Pancreas (tissue), 10 donors: ENCODE results near the gene CAMK2B. TPM values are rescaled to one million over a fixed set of nuclear protein-coding genes. Genes with fewer than 3 reads are reported as not detected.
A peak's percentile ranks its signal among the peaks of the same experiment; 100 is the strongest.

ENCODE experiments used
- ATAC-seq, 4 donors: fragments of 200-7000 bp; cut with Tn5 transposase; one replicate each; pipeline versions ENCODE4 v1.8.0 to v1.9.1; 2020; ENCODE audit warnings: mild to moderate bottlenecking in 4 of 4, moderate library complexity in 4 of 4
- DNase-seq, 6 donors: peaks; one replicate each; pipeline ENCODE4 v3.0.0-alpha.2; 2020
- FAIRE-seq: peaks from 2 replicates; lab custom pipeline; 2012; peaks lifted over from hg19 to GRCh38; lab: Jason Lieb, UNC
- H3K27ac ChIP-seq, 4 donors: fragments of 200-600 bp; sonication (generic); 1 replicate in 3 of 4; 2 replicates in 1 of 4; pipeline versions ENCODE4 v1.5.0 to v1.8.0; 2020
- H3K27me3 ChIP-seq, 4 donors: fragments of 200-600 bp; one replicate each; pipeline ENCODE4 v1.8.0; 2021
- H3K36me3 ChIP-seq, 3 donors: fragments of 200-600 bp; sonication (generic) in 1 of 3; one replicate each; pipeline versions ENCODE4 v1.5.0 to v1.8.0; 2020 to 2021
- H3K4me1 ChIP-seq, 3 donors: fragments of 200-600 bp; one replicate each; pipeline ENCODE4 v1.8.0; 2021
- H3K4me3 ChIP-seq, 4 donors: fragments of 200-600 bp; sonication (generic) in 2 of 4; one replicate each; pipeline versions ENCODE4 v1.5.0 to v1.8.0; 2020 to 2021
- H3K9me3 ChIP-seq, 4 donors: fragments of 200-600 bp; one replicate each; pipeline ENCODE4 v1.8.0; 2021
- WGBS, 2 donors: extraction: QIAGEN DNeasy Blood & Tissue Kit; methylation state at CpG; one replicate each; pipeline ENCODE4 v1.1.7; 2013; 5-methylcytosine and 5-hydroxymethylcytosine counted together
- intact Hi-C, 3 donors: fragments of 100-400 bp; cut with DNase I; formaldehyde crosslinking; loops; one replicate each; pipeline versions ENCODE4 v1.11.1 to v1.14.2; 2022
- polyA plus RNA-seq, 2 donors: library from polyadenylated mRNA; stranded (reverse); fragments of 200-250 nt; gene quantifications; one replicate each; pipeline ENCODE4 v1.2.3, GENCODE V29; 2013
- total RNA-seq, 6 donors: library from RNA; stranded (reverse); fragmentation: NEBNext Ultra II Directional in 4 of 6; extraction: Animal tissue kit (Norgen Biotek cat#: 25700) in 4 of 6; gene quantifications; one replicate each; pipeline versions ENCODE4 v1.2.1 to v1.2.4, GENCODE V29; 2021 to 2023
- TF ChIP-seq, protein P1 (sequence below), 4 donors: fragments of 200-600 bp; sonication (generic) in 3 of 4; IDR thresholded peaks; one replicate each; pipeline versions ENCODE4 v1.5.0 to v1.8.0; 2021; ENCODE audit warnings: antibody characterized with exemption in 4 of 4
- donor health status: healthy with polysubstance abuse.
- donor health status: DM: no; HTN: no; CAD: no; lungs with moderate emphysema.
- donor health status: DM: no; HTN: no; CAD: no.
- donor health status: control.
- donor health status: control.
- donor health status: Bipolar disorder and iron deficiency.
- donor health status: DM: yes; HTN: yes; CAD: no.
- donor health status: DM: no; HTN: no; CAD: no.
- donor health status: DM: no; HTN: no; CAD: no.
- donor health status: DM: yes; HTN: yes; CAD: no.

The CAMK2B gene
- total and polyA plus RNA-seq, 8 donors: 0.83 to 34.0 (median 2.0) TPM

DNA sequence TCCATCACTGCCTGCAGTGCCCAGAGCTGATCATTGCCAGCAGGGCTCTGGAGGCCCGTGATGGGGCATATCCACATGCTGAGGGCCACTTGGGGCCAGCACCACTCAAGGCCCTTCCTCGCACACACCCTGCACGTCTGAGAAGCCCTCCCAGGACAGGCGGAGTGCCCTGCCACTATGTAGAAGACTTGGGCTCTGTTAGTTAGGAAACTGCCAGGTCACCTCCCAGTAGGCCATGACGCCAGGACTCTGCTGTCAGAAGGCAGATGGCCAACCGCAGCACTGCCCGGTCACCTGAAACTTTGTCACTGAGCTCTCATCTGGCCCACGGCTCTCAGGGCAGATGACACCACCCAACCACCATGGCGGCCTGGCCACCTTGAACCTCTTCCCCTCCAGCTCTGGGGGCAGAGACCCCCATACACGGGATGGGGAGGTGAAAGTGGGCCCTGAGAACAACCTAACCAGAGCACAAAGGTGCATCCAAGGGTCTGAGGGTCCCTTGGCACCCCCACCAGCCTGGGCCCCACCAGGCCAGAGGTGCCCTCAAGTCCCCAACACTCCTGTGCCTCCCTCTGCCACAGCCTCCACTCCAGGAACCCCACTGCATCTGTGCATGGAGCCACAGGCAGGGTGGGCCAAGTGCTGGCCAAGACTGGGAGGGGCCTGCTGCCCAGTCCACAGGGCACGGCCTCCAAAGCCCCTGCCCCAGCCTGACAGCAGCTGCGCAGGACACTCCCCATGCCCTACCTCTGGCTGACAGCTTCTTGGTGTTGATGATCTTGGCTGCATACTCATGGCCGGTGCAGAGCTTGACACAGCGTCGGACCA is 41.8 kb downstream of the CAMK2B start:
- H3K9me3 ChIP-seq: no peaks in the 10 kb centered on the region
- ATAC-seq: no peak
- intact Hi-C loops: no loop called here
- H3K27ac ChIP-seq: no peak overlapping the region
- no peak for FAIRE-seq
- WGBS, 2 donors: 82 to 89% methylated on average over 15 of the region's 15 CpGs
- H3K36me3 ChIP-seq: no peaks in the 10 kb centered on the region
- H3K4me3 ChIP-seq: no peak overlapping the region
- H3K27me3 ChIP-seq: no peaks in the 10 kb centered on the region
- peak in 5 of 6 donors; percentile 0 to 49 (median 11) for DNase-seq
- TF ChIP-seq, protein P1, sequence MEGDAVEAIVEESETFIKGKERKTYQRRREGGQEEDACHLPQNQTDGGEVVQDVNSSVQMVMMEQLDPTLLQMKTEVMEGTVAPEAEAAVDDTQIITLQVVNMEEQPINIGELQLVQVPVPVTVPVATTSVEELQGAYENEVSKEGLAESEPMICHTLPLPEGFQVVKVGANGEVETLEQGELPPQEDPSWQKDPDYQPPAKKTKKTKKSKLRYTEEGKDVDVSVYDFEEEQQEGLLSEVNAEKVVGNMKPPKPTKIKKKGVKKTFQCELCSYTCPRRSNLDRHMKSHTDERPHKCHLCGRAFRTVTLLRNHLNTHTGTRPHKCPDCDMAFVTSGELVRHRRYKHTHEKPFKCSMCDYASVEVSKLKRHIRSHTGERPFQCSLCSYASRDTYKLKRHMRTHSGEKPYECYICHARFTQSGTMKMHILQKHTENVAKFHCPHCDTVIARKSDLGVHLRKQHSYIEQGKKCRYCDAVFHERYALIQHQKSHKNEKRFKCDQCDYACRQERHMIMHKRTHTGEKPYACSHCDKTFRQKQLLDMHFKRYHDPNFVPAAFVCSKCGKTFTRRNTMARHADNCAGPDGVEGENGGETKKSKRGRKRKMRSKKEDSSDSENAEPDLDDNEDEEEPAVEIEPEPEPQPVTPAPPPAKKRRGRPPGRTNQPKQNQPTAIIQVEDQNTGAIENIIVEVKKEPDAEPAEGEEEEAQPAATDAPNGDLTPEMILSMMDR (IDR thresholded peaks at IDR 0.05): no peak
- no peaks in the 10 kb centered on the region for H3K4me1 ChIP-seq

- Histone ChIP-seq H3K36me3 (no peaks in the 10 kb centered on the region), H3K4me1 (no peaks in the 10 kb centered on the region), H3K27ac (no peak overlapping the region), H3K4me3 (no peak overlapping the region), H3K27me3 (no peaks in the 10 kb centered on the region), H3K9me3 (no peaks in the 10 kb centered on the region)
- peak in 3 of 6 donors; percentile 1 to 28 (median 6) for DNase-seq
- intact Hi-C loops: no loop called here
- 77 to 84% methylated on average over 10 of the region's 10 CpGs for WGBS, 2 donors
- no peak for FAIRE-seq
- TF ChIP-seq, protein P1 (IDR thresholded peaks at IDR 0.05): no peak
- no peak for ATAC-seq
Measured at GRCh38 chr7:44282601-44283171, 42.7 kb downstream of the CAMK2B start.

DNA sequence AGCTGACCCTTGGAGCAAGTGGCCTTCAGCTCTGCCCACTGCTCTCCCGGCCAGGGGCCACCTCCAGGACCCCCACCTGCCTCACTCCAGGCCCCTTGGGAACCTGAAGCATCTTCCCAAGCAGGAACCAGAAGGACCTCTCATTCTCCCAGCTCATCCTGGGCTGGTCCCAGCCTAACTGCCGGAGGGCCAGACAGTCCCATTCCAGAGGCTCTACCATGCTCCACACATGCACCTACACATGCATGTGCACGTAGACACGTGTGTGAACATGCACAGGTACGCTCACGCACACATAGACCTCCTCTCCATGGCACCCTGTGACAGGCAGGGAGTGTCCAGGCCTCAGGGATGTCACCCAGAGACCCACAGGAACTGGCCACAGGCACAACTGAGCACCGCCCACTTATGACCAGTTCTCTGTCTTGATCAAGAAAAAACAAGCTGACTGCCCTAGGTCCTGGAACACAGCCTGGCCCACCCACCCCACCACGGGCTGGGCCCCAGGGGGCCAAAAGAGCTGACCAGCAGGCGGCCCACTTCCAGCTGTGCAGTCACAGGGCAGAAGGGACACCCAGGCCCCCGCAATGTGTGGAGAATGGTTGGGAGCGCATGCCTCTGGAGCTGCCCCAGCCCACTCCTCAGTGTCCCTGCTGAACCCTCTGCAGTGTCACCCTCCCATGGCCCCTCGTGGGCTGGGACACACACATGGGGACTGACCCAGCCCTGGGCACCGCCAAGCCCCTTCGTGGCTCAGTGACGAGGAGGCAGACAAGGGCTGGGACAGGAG is 43.4 kb downstream of the CAMK2B start:
- no peaks in the 10 kb centered on the region for H3K4me1 ChIP-seq
- 64 to 73% methylated on average over 15 of the region's 15 CpGs for WGBS, 2 donors
- H3K9me3 ChIP-seq: no peaks in the 10 kb centered on the region
- intact Hi-C loops: no loop called here
- no peak for ATAC-seq
- peak in 3 of 6 donors; percentile 12 to 49 (median 45) for DNase-seq
- H3K27me3 ChIP-seq: no peaks in the 10 kb centered on the region
- no peak overlapping the region for H3K27ac ChIP-seq
- H3K36me3 ChIP-seq: no peaks in the 10 kb centered on the region
- H3K4me3 ChIP-seq: no peak overlapping the region
- FAIRE-seq: no peak
- TF ChIP-seq, protein P1 (IDR thresholded peaks at IDR 0.05): no peak

DNA sequence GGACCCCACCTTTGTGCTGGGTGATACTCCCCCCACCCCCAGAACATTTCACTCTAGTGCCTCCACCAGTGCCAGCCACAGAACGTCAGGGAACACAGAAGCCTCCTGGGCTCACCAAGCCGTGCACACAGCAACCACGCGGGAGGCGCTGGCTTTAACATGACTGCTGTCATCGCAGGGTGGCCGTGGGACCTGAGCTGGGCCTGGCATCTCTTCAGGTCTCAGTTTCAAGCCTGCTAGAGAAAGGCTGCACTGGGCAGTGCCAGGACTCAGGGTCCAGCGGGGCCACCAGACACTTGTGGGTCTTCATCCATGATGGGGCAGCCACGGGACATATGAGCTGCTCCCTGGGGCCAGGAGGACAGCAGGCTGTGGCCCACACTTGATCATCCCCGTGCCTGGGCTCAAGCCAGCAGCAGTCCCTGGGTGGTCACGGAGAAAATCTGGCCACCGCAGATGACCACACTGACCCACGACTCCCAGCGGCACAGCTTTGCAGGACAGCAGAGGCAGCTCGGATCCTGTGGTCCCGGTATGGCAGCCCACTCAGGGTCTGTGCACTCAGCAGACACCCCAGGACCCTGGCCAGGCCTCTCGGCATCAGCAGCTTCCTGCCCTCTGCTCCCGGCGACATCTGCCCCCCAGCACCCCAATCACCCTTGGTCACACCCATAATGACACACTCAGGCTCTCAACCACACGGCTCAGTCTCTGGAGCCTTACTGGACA is 44.2 kb downstream of the CAMK2B start:
- intact Hi-C loops: no loop called here
- WGBS, 2 donors: 74 to 75% methylated on average over 20 of the region's 20 CpGs
- ATAC-seq: no peak
- no peak overlapping the region for H3K4me3 ChIP-seq
- DNase-seq: peak in 4 of 6 donors; percentile 0 to 52 (median 25)
- TF ChIP-seq, protein P1 (IDR thresholded peaks at IDR 0.05): no peak
- H3K27ac ChIP-seq: no peak overlapping the region
- FAIRE-seq: no peak
- no peaks in the 10 kb centered on the region for H3K4me1 ChIP-seq
- no peaks in the 10 kb centered on the region for H3K9me3 ChIP-seq
- H3K27me3 ChIP-seq: no peaks in the 10 kb centered on the region
- H3K36me3 ChIP-seq: no peaks in the 10 kb centered on the region
